Measurements from ENCODE around the gene LPP. TPM values are rescaled to one million over a fixed set of nuclear protein-coding genes. Genes with fewer than 3 reads are reported as not detected.

The LPP gene
- total RNA-seq, 4 donors from 2014 or later = 141 to 248 (median 185) TPM

- no peak for TF ChIP-seq CTCF (IDR thresholded peaks at IDR 0.05; ENCODE audit: low read depth)
Observed at GRCh38 chr3:188126934-188127333, 27.0 kb upstream of the LPP start.

DNA sequence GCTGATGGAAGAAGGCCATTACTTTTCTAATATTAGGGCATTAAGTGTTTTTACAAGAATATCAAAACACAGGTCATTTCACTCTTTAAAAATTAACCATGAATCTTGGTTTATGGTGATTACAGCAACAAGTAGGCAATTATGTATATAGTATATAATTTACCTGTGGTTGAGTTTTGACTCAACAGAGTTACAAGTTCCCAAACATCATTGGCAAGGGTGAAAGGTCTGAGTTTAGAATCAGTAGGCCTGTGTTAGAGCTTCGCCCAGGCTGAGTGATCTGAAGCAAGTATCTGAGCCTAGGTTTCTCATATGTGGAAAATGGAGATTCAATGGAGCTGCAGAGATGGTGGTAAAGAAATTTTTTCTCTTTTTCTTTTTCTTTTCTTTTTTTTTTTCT lies 25.1 kb upstream of the LPP start:
- TF ChIP-seq CTCF (IDR thresholded peaks at IDR 0.05; ENCODE audit: low read depth) = no peak

DNA sequence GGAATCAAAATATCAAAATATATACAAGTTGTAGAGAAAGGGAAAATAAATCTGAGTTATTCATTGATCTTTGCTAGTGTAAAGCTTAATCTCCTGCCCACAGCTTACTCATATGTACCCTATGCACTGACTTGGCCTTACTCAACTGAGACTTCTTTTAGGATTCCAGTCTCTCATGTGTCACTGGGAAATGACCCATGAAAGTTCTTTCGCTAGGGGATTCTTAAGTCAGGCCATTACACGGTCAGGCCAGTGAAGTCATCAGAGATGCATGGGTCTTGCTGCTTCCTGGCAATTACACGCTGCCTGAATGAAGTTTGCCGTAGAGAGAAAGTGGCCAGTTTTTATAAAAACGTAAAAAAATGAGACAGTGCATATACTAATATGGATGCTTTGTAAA lies 20.7 kb upstream of the LPP start:
- TF ChIP-seq CTCF (IDR thresholded peaks at IDR 0.05; ENCODE audit: low read depth) = no peak

- TF ChIP-seq CTCF (IDR thresholded peaks at IDR 0.05; ENCODE audit: low read depth) = no peak
Observed at GRCh38 chr3:188133646-188134045, 20.3 kb upstream of the LPP start.

DNA sequence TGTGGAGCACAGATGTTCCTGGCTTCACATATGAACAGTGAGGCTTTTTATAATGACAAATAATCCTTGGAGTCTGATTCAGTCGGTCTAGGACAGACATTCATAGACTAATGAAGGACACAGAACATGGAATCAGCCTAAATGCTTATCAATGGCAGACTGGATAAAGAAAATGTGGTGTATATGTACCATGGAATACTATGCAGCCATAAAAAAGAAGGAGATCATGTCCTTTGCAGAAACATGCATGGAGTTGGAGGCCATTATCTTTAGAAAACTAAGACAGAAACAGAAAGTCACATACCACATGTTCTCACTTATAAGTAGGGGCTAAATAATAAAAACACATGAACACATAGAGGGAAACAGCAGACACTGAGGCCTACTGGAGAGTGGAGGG lies 19.9 kb upstream of the LPP start:
- TF ChIP-seq CTCF (IDR thresholded peaks at IDR 0.05; ENCODE audit: low read depth) = no peak

DNA sequence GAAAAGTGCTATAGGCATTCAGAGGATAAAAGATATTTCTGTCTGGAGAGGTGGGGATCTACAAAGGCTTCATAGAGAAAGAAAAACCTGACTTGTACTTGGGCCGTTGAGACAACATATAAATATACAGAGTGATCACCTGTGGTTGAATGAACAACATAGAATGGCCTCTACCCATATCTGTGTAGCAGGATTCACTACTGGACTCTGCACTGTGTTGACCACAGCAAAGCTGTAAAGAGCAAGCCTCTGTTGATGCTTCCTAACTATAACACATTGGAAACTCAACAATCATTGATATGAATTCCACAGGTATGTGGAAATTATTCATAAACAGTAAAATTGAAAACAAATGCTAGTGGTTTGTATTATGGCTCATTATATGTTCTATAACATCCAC lies 19.1 kb upstream of the LPP start:
- no peak for TF ChIP-seq CTCF (IDR thresholded peaks at IDR 0.05; ENCODE audit: low read depth)

DNA sequence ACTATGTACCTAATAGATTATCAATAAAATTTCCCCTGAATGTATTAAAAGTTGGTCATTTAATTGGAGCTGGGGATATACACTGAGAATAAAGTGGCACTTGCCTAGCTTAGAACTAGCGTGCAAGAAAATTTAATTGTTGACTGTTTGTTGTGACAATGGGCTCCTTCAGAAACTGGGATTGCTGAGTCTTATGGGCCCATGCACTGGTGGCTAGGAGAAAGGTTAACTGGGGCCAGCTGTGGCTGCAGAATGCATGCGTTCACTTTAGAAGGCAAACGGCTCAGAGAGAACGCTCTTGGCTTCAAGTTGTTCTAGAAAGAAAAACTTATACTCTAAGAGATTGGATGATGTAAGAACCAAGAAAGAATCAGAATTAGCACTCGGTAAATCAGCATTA lies 18.7 kb upstream of the LPP start:
- TF ChIP-seq CTCF (IDR thresholded peaks at IDR 0.05; ENCODE audit: low read depth) = no peak

DNA sequence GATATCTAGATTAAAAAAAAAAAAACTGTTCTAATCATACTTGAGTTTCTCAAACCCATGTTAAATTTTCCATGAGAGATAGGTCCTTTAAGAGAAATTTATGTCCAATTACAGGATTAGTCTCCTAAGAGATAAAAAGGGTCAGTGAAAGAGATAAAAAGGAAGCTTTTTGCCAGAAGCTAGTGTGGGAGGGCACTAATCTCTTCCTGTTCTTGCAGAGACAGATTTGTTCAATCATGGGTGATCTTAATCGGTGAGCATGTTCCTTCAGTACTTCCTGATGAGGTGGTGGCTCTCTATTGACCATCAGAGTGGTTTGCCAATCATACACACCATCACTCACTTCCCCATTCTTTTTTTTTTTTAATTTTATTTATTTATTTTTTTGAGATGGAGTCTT lies 16.9 kb upstream of the LPP start:
- no peak for TF ChIP-seq CTCF (IDR thresholded peaks at IDR 0.05; ENCODE audit: low read depth)
